GM10847 (cell line): ENCODE data around the gene GLG1.

ENCODE experiments used
- POLR2A ChIP-seq: IDR thresholded peaks from 2 replicates; pipeline ENCODE4 v1.6.1; 2011; ENCODE audit not compliant: insufficient read length; ENCODE audit errors: extremely low read depth

The GLG1 gene

DNA sequence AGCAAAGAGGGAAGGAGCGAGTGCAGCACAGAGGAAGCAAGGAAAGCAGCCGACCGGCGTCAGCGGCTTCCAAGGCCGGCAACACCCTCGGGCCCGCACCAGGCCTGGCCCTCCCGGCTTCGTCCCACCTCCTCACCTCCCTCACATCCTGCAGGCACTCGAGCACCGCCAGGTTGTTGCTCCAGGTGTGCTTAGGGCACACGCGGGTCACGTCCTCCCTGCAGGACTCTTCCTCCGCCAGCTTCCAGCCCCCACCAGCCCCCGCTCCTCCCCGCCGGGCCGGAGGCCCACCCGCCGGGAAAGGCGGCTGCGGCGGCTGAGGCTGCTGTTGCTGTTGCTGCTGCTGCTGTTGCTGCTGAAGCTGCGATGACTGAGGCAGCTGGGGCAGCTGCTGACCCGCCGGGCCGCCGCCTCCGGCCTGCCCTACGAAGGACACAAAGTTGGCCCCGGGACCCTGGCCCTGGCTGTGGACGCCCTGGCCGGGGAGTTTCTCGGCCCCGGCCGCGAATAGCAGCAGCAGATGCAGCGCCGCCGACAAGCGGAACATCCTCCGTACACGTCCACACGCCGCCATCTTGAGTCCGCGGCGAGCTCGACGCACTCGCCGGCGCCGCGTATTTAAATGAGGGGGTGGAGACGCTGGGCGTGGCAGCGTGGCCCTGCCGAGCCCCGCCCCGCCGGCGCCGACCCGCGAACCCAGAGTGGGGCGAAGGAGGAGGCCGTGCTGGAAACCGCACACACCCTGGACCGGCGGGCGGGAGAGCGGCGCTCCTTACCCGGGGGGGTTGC lies at the start of gene GLG1:
GLG1 (minus strand) TSS at position 594 of the 789 bp plus-strand sequence; CDS start at position 574, 20 bp downstream.
- TF ChIP-seq POLR2A, result peak; percentile 97

GRCh38 chr16:74654536-74655050 lies 47.7 kb upstream of the GLG1 start:
- no peak for TF ChIP-seq POLR2A

GRCh38 chr16:74652249-74652648 lies 45.3 kb upstream of the GLG1 start:
- no peak for TF ChIP-seq POLR2A

DNA sequence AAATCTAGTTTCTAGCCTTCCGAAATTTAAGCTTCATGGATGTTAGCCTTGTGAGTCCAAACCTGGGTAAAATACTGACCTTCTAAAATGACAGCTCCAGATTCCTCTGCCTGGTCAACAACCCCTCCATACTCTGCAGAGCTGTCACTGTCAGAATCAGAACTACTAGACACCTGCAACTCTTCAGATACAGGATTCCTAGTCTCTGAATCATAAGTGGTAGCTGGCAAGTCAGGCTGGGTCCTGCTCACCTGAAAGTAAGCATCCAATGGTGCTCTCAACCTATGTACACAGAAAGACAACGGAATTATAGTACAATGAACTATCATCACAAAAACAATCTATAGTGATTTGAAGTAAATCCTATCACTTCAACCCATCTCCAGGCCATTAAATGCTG lies 44.9 kb upstream of the GLG1 start:
- TF ChIP-seq POLR2A, result no peak

GRCh38 chr16:74650966-74651567 lies 44.2 kb upstream of the GLG1 start:
- TF ChIP-seq POLR2A, result no peak

GRCh38 chr16:74649839-74650504 lies 43.1 kb upstream of the GLG1 start:
- no peak for TF ChIP-seq POLR2A

- TF ChIP-seq POLR2A, result no peak
Measured at GRCh38 chr16:74641969-74642368, 35.1 kb upstream of the GLG1 start.

GRCh38 chr16:74637742-74638453 lies 31.0 kb upstream of the GLG1 start:
- TF ChIP-seq POLR2A, result no peak

DNA sequence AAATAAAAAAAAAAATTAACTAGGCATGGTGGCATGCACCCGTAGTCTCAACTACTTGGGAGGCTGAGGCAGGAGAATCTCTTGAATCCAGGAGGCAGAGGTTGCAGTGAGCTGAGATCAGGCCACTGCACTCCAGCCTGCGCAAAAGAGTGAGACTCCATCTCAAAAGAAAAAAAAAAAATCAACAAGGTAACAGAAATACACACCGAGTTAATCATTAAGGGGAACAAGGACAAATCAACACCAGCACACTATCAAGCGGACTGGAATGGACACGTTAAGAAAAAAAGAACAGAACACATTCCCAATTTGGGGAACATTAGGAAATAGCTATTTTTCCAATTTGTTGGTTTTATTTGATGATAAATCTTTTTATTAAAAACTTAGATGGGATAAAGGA lies 28.4 kb upstream of the GLG1 start:
- TF ChIP-seq POLR2A, result no peak

GRCh38 chr16:74633686-74634085 lies 26.8 kb upstream of the GLG1 start:
- TF ChIP-seq POLR2A, result no peak

- TF ChIP-seq POLR2A, result no peak
Measured at GRCh38 chr16:74627506-74628220, 20.7 kb upstream of the GLG1 start.

- no peak for TF ChIP-seq POLR2A
Measured at GRCh38 chr16:74626741-74627416, 20.0 kb upstream of the GLG1 start.

DNA sequence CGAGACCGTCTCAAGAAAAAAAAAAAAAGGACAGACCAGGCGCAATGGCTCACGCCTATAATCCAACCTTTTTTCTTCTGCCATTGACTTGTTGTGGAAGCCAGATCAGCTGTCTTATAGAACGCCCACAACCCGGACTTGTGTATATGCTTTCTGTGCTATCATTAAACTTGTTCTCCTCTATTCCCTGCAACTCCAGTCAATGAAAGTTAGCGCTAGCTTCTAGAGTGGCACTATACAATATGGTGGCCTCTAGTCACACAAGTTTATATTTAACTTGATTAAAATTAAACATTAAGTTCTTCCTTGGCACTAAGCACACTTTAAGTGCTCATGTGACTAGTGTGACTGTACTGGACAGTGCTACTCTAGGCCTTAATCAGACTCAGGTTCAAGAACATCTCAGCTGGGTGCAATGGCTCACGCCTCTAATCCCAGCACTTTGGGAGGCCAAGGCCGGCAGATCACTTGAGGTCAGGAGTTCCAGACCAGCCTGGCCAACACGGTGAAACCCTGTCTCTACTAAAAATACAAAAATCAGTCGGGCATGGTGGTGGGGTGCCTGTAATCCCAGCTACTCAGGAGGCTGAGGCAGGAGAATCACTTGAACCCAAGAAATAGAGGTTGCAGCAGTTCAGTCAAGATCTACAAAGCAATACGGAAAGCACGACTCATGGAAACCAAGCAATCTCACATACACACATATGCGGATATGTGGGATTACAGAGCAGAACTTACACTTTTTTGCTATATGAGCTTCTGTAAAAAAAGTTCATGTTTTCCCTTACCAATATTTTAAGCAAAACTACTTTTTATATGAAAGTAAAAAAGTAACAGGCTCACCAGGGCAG lies 18.8 kb upstream of the GLG1 start:
- no peak for TF ChIP-seq POLR2A
